Ascending aorta (tissue), 2 donors: ENCODE measurements around the gene OR2T34. TPM values are rescaled to one million over a fixed set of nuclear protein-coding genes. Genes with fewer than 3 reads are reported as not detected.
"Not testable (repeated sequence)": the region's sequence is repeated elsewhere in the genome, so short reads cannot be mapped to it uniquely, and the experiment has no call there.

Experiments
- DNase-seq, 2 donors: peaks; one replicate each; pipeline ENCODE4 v3.0.0-alpha.2; 2019; ENCODE audit warnings: low spot score in 2 of 2
- H3K27ac ChIP-seq, 2 donors: fragments of 200-600 bp; sonication (generic); one replicate each; pipeline ENCODE4 v1.5.1; 2016 to 2017; ENCODE audit warnings: mild to moderate bottlenecking in 1 of 2
- H3K27me3 ChIP-seq: fragments of 200-600 bp; sonication (generic); one replicate; pipeline ENCODE4 v1.5.1; 2017
- H3K36me3 ChIP-seq, 2 donors: fragments of 200-600 bp; sonication (generic); one replicate each; pipeline ENCODE4 v1.5.1; 2016
- H3K4me1 ChIP-seq, 2 donors: fragments of 200-600 bp; sonication (generic); one replicate each; pipeline ENCODE4 v1.5.1; 2016 to 2017; ENCODE audit warnings: mild to moderate bottlenecking in 1 of 2
- H3K4me3 ChIP-seq, 2 donors: fragments of 200-600 bp; sonication (generic); one replicate each; pipeline ENCODE4 v1.5.1; 2016 to 2017; ENCODE audit warnings: mild to moderate bottlenecking in 1 of 2
- H3K9me3 ChIP-seq, 2 donors: fragments of 200-600 bp; sonication (generic); one replicate each; pipeline ENCODE4 v1.5.1; 2016
- intact Hi-C: fragments of 100-400 bp; cut with DNase I; formaldehyde crosslinking; loops from one replicate; pipeline ENCODE4 v1.15.1; 2023
- total RNA-seq: library from RNA; depleted of rRNA; stranded (reverse); fragments of >200 nt; gene quantifications from one replicate; pipeline ENCODE4 v1.1.0, GENCODE V29; 2016
- TF ChIP-seq, protein P1 (sequence below), 3 experiments: fragments of 200-600 bp in 2 of 3; fragments of 450-650 bp in 1 of 3; sonication (generic) in 2 of 3; IDR thresholded peaks; one replicate each; pipeline ENCODE4 v1.5.1; 2016 to 2019; ENCODE audit warnings: antibody characterized with exemption in 3 of 3, mild to moderate bottlenecking in 1 of 3, moderate library complexity in 1 of 3

Gene OR2T34, protein sequence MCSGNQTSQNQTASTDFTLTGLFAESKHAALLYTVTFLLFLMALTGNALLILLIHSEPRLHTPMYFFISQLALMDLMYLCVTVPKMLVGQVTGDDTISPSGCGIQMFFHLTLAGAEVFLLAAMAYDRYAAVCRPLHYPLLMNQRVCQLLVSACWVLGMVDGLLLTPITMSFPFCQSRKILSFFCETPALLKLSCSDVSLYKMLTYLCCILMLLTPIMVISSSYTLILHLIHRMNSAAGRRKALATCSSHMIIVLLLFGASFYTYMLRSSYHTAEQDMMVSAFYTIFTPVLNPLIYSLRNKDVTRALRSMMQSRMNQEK
- not detected for total RNA-seq

DNA sequence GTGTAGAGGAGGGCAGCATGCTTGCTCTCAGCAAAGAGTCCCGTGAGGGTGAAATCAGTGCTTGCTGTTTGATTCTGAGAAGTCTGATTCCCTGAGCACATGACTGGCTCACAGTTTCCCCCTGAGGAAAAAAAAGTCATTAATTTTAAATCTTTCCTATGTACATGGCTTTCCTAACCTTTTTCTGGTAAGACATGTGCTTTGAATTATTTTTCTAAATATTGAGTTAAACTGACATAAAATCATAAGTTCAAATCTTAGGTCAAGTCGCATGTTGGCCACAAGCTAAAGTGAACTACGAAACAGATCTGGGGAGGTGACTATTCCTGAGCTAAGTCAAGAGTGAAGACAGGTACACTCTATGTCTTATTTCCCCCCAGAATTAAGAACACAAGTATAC, at the start of gene OR2T34:
Gene OR2T34 (minus strand): TSS at position 101 of the 400 bp plus-strand sequence. CDS start 0 bp downstream, at position 101.
- DNase-seq, intact Hi-C loops: not testable (repeated sequence)

DNA sequence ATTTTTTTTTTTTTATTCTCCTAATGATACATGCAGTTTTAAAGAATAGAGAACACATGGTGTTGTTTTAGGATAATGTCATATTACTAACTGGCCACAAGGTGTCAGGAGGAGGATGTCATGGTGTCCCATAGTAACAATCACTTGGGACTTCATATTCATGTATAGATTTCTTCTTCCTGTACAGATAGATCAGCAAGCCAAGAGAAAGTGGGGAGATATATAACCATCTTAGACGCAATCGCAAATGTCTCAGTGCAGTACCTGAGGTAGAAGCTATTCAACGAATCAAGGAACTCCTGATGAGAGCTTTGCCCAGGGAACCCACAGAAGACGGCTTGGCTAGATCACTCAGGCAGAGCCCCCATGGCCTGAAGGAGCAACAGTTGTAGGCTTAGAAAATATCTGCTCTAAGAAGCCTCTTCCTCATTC, 48.0 kb upstream of the OR2T34 start:
- TF ChIP-seq, protein P1, sequence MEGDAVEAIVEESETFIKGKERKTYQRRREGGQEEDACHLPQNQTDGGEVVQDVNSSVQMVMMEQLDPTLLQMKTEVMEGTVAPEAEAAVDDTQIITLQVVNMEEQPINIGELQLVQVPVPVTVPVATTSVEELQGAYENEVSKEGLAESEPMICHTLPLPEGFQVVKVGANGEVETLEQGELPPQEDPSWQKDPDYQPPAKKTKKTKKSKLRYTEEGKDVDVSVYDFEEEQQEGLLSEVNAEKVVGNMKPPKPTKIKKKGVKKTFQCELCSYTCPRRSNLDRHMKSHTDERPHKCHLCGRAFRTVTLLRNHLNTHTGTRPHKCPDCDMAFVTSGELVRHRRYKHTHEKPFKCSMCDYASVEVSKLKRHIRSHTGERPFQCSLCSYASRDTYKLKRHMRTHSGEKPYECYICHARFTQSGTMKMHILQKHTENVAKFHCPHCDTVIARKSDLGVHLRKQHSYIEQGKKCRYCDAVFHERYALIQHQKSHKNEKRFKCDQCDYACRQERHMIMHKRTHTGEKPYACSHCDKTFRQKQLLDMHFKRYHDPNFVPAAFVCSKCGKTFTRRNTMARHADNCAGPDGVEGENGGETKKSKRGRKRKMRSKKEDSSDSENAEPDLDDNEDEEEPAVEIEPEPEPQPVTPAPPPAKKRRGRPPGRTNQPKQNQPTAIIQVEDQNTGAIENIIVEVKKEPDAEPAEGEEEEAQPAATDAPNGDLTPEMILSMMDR (IDR thresholded peaks at IDR 0.05), result peak in 2 of 3 experiments; percentile 15 to 28
- intact Hi-C loops, result no loop called here
- H3K4me1 ChIP-seq, result no peaks in the 10 kb centered on the region
- H3K27ac ChIP-seq, result no peak overlapping the region
- no peak overlapping the region for H3K4me3 ChIP-seq
- no peaks in the 10 kb centered on the region for H3K27me3 ChIP-seq
- DNase-seq, result no peak
- H3K36me3 ChIP-seq, result no peaks in the 10 kb centered on the region
- H3K9me3 ChIP-seq, result no peaks in the 10 kb centered on the region

More for the DNA sequence above, at the start of gene OR2T34:
- not testable (repeated sequence) for H3K27me3 ChIP-seq, H3K4me3 ChIP-seq, H3K36me3 ChIP-seq, H3K27ac ChIP-seq, H3K4me1 ChIP-seq, H3K9me3 ChIP-seq

DNA sequence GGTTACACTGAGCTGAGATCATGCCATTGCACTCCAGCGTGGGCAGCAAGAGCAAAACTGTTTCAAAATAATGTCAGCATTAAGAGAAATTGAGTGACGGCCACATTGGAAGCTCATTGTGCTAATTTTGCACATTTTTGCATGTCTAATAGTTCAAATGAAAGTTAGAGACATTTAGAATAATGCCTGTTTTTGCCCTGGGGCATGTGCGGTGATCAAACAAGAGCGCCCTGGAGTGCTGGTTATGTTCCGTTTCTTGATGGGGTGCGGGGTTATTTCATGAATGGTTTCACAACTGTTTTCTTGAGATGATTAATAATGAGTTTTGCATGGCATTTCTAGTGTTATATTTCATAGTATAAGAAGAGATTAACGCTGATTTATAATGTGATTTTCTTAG, 47.2 kb upstream of the OR2T34 start:
- Histone ChIP-seq H3K4me3 (no peak overlapping the region), H3K27ac (no peak overlapping the region), H3K9me3 (no peaks in the 10 kb centered on the region), H3K36me3 (no peaks in the 10 kb centered on the region), H3K4me1 (no peaks in the 10 kb centered on the region), H3K27me3 (no peaks in the 10 kb centered on the region)
- intact Hi-C loops, result no loop called here
- TF ChIP-seq, protein P1 (IDR thresholded peaks at IDR 0.05), result no peak
- no peak for DNase-seq

DNA sequence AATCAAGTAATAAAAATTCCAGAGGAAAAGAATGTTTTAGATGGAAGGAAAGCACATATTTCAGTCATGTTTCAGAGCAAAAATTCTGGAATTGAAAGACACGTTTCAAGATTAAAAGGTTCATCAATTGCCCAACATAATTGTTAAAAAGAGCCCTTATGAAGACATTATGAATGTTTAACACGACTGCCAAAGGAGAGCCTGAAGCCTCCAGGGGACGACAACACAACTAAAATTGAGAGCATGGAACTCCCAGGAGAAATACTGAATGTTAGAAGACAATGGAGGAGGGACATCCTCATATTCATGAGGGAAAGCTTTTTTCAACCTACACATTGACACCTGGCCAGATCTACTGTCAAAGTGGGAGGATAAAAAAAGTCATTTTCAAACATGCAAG, 44.3 kb upstream of the OR2T34 start:
- Histone ChIP-seq H3K36me3 (no peaks in the 10 kb centered on the region), H3K27ac (no peak overlapping the region), H3K4me3 (no peak overlapping the region), H3K9me3 (no peaks in the 10 kb centered on the region), H3K4me1 (no peaks in the 10 kb centered on the region), H3K27me3 (no peaks in the 10 kb centered on the region)
- TF ChIP-seq, protein P1 (IDR thresholded peaks at IDR 0.05), result peak in 2 of 3 experiments; percentile 14 to 38
- intact Hi-C loops, result no loop called here
- no peak for DNase-seq

DNA sequence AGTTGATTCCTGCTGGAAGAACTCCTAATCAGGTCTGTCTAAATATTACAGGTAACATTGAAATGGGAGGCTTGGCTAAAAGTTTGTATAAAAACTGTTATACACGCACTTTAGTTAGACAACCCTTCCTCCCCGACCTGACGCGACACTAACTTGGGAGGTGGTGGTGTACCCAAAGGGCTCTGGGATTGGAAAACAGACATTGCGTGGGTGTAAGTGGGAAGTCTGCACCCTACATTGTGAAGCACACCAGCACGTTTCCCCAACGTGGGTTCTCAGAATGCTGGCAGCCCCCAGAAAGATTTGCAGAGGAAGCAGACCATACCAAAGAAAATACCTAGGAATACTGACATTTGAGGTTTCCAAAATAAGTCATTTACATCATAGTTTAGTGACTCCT, 43.6 kb upstream of the OR2T34 start:
- TF ChIP-seq, protein P1 (IDR thresholded peaks at IDR 0.05), result no peak
- no peak overlapping the region for H3K27ac ChIP-seq
- no peaks in the 10 kb centered on the region for H3K36me3 ChIP-seq
- no peak for DNase-seq
- H3K4me3 ChIP-seq, result no peak overlapping the region
- H3K9me3 ChIP-seq, result no peaks in the 10 kb centered on the region
- intact Hi-C loops, result no loop called here
- no peaks in the 10 kb centered on the region for H3K4me1 ChIP-seq
- H3K27me3 ChIP-seq, result no peaks in the 10 kb centered on the region

DNA sequence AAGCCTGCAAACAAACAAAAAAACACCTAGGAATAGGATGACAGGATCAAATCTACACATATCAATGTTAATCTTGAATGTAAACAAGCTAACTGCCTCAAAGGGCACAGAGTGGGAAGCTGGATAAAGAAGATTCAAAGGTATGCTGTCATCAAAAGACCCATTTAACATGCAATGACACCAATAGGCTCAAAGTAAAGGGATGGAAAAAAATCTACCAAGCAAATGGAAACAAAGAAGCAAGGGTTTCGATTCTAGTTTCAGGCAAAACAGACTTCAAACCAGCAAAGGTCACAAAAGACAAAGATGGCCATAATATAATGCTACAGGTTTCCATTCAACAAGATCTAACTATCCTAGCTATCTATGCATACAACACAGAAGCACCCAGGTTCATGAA, 39.2 kb upstream of the OR2T34 start:
- Histone ChIP-seq H3K9me3 (no peaks in the 10 kb centered on the region), H3K4me3 (no peak overlapping the region), H3K4me1 (no peaks in the 10 kb centered on the region), H3K27me3 (no peaks in the 10 kb centered on the region), H3K36me3 (no peaks in the 10 kb centered on the region), H3K27ac (no peak overlapping the region)
- intact Hi-C loops, result no loop called here
- TF ChIP-seq, protein P1 (IDR thresholded peaks at IDR 0.05), result no peak
- no peak for DNase-seq
